HG02588 (cell line): Measurements from ENCODE around the gene PNKP.
"Not testable (repeated sequence)": the region's sequence is repeated elsewhere in the genome, so short reads cannot be mapped to it uniquely, and the experiment has no call there.

Experiments
- ATAC-seq: cut with Tn5 transposase; IDR thresholded peaks from one replicate; pipeline ENCODE4 v1.9.1; 2021; ENCODE audit warnings: mild to moderate bottlenecking, moderate library complexity; ENCODE audit not compliant: unreplicated experiment

The PNKP gene

DNA sequence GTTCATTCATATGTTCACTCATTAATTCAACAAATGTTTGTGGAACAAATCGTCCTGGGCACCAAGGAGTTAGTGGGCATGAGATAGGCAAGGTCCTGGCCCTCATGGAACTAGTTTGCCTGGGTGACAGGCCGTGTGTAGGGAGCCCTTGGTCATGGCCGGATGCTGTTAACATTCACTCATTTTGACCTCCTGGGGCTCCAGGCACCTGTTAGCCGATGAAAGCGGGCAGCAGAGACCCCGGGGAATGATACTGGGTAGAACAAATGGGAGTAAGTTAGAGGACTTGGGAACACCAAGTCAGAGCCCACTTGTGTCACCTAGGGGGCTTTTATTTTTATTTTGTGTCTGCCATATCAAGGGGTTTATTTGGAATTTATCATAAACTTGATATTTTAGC is 42.7 kb downstream of the PNKP start:
- ATAC-seq: no peak

DNA sequence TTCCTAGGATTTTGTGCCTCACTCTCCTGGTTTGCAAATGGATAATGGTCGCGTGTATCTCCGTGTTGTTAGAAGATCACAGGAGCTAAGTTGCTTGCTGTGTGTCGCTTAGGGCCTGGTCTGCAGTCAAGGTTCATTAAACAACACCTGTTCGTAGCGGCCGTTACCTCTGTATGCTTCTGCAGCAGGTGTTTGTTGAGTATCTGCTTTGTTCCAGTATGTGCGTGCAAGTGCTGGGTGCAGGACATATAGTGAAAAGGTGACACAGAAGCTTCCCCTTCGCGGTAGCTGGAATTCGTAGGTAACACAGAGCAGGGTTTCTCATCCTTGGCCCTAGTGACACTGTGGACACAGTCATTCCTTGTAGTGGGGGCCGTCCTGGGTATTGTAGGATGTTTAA is 43.9 kb downstream of the PNKP start:
- no peak for ATAC-seq

DNA sequence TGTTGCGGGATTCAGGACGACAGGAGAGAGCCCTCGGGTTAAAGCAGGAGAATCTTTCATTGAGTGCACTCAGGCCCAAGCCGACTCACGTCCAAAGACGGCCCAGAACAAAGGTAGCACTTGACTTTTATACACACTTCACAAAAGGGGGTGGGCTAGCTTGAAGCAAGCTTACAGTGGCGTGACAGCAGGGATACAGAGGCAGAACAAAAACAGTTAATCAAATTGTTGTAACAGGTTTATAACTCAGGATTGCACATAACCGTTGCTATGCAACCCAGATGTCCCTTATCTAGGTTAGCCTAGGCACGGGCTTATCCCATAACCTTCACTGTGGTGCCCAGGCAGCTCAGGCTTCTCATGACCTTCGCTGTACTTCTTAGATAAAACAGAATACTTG is 47.3 kb downstream of the PNKP start:
- no peak for ATAC-seq

DNA sequence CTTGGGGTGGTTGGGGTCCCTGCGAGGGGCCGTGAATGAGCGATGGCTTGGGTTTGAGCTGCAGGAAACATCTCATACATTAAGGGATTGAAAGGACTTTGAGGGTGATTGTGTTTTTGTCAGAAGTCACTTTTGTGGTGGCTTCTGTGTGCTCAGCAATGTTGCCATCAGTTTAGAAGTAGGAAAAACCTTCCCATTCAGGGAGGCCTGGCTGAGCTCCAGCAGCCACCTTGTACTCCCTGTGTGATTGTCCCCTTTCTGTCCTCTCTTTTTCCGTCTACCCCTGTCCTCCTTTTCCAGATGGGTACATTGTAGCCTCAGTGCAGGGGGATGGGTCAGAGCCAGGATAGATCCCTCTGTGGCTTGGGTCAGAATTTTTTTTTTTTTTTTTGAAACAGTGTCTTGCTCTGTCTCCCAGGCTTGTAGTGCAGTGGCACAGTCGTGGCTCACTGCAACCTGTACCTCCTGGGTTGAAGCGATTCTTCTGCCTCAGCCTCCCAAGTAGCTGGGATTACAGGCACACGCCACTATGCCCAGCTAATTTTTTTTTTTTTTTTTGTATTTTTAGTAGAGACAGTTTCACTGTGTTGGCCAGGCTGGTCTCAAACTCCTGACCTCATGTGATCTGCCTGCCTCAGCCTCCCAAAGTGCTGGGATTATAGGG is 47.8 kb downstream of the PNKP start:
- not testable (repeated sequence) for ATAC-seq

DNA sequence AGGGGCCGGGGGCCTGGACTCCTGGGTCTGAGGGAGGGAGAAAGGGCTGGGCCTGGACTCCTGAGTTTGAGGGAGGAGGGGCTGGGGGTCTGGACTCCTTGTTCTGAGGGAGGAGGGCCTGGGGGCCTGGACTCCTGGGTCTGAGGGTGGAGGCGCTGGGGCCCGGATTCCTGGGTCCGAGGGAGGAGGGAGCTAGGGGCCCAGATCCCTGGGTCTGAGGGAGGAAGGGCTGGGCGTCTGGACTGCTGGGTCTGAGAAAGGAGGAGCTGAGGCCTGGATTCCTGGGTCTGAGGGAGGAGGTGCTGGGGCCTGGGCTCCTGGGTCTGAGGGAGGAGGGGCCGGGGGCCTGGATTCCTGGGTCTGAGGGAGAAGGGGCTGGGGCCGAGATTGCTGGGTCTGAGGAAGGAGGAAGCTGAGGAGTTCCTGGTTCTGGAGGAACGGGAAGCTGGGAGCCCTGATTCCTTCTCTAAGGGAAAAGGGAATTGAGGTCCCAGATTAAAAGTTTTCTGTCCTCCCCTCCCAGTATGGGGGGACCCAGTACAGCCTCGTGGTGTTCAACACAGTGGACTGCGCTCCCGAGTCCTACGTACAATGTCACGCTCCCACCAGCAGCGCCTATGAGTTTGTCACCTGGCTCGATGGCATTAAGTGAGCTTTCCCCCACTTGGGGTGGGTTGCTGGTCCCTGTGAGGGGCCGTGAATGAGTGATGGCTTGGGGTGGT is 48.6 kb downstream of the PNKP start:
- ATAC-seq: no peak

DNA sequence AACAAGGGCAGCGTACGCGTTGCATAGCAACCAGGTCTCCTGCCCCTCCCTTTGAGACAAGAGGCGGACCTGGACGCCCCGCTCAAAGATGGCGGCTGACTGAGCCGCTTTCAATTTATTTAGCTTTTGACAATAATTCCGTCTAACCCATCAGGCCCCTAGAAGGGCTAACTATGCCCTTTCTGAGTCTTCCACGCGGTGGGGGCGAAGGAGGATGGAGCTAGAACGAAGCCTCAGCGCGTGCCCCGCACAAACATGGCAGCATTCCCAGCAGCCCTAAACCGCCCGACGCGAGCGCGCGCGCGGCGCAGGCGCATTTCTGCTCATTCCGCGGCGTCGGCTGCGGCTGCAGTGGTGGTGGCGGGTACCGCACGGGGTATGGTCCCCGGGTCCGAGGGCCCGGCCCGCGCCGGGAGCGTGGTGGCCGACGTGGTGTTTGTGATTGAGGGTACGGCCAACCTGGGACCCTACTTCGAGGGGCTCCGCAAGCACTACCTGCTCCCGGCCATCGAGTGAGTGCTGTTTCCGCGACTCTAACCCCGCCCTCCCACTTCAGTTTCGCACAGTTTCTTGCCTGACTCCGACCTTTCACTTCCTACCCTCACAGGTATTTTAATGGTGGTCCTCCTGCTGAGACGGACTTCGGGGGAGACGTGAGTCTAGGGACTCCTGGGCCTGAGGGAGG is 49.3 kb downstream of the PNKP start, which contains the start of gene MED25:
Gene MED25 (plus strand): TSS at position 326 of the 685 bp plus-strand sequence. CDS start 53 bp downstream, at position 379.
- peak; percentile 63 for ATAC-seq

DNA sequence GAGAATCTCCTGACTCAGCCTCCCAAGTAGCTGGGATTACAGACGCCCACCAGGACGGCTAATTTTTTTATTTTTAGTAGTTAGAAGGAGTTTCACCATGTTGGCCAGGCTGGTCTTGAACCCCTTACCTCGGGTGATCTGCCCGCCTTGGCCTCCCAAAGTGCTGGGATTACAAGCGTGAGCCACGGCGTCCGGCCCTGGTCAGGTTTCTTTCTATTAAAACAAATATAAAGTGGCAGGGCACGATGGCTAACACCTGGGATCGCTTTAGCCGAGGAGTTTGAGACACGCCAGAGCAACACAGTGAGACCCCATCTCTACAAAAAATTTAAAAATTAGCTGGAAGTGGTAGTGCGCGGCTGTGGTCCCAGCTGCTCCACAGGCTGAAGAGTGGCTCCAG is 50.8 kb downstream of the PNKP start:
- ATAC-seq: no peak

DNA sequence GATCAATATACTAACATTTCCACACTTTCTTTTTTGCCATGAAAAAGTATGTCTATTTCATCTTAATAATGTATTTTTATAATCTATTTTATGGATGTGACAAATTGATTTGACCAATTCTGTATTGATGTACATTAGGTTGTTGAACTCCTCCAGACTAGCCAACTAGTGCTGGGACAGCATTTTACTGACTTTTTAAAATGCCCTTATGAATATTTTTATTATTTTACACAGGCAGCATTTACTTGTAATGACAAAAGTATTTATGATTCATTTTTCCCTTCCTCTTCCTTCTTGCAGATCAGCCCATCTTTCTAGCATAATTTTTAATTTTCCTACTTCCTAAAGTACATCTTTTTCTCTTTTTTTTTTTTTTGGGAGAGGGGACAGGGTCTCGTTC is 53.4 kb downstream of the PNKP start:
- ATAC-seq: no peak

DNA sequence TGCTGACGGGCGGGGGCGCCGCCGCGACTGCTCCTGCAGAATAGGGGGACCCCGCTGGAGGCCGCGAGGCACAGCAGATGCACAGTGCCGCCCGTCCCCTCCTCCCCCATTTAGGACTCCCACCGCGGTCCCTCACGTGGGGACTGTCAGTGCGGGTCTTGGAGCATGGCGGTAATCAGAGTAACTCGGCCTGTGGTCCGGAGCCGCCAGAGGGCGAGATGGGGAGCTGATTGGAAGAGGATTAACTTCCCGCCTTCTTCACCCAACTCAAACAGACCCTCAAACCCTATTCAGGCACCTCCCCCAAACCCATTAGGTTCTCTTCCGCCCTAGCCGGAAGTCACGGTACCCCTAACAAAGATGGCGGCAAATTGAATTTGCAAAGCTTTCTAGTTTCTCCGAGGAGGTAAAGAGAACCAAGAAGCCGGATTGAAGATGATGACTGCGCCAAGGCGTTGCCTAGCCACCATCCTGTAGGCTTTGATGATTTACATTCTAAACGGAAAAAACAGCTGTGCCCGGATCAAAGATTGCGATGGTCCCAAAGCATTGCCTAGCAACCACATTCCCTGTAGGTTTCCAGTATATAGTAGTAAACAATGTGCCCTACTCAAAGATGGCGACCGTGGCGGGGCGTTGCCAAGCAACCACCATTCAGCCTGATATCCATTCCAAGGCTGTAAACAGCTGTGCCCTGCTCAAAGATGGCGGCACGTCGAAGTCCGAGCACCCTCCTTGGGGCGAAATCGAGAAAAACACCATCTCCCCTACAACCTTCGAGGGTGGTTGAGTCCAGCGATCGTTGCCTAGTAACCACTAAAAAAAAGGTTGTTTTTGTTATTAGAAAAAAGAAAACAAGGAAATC is 54.1 kb downstream of the PNKP start, which contains the start of gene FUZ:
Gene FUZ (minus strand): TSS at position 296 of the 865 bp plus-strand sequence. CDS start 186 bp downstream, at position 110.
- peak; percentile 56 for ATAC-seq

DNA sequence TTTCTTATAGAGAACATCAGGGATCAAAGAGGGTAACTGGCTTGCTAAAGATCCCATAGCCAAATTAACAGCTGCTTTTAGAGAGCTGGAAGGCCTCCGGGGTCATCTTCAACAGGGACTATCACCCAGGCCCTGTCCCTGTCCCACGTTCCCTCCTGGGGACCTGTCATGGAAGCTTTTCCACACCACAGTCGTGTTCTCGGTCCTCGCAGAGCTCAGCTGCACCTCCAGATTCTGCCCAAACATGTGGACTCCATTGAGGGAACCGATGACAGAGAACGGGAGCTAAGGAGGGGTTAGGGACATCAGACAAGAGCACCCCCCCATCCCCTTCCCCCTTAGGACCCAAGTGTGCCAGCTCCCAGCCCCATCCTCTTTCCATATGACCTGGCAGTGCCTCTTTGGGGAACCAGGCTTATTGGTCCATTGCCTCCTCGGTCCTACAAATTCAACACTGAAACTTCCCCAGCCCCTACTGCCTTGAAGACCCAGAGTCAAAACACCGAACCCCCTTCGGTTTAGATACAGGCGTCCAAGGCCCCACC is 54.9 kb downstream of the PNKP start:
- no peak for ATAC-seq

DNA sequence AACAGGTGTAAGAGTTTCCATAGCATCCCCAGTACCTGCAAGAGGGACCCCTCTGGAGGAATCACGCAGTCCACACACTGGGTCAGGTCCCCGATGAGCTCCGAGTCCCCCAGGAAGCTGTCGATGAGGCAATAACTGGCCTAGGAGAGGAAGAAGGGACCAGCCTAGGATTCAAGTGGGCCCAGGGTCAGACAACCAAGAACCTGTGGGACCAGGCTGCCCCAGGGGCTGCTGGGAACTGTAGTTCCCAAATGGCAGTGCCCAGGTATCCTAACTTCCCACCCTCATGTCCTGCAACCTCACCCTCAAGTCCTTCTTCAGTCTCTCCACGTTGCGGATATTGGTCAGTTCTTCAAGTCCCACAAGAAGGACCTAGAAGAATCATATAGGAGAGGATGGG is 56.0 kb downstream of the PNKP start:
- no peak for ATAC-seq
